ENCODE measurements around the gene RBP5.

Gene RBP5

GRCh38 chr12:7129872-7130691, 1.4 kb upstream of the RBP5 start, which contains the start of gene CLSTN3 (continued):
- TF ChIP-seq ZBTB17 (tag by site-specific recombination; IDR thresholded peaks at IDR 0.05) (peak; percentile 28; the same call in 1 of the 2 replicates), ZNF366 (tag by site-specific recombination; conservative IDR thresholded peaks at IDR 0.05) (peak; percentile 69), ZNF23 (tag by site-specific recombination; IDR thresholded peaks at IDR 0.05; ENCODE audit: borderline replicate concordance) (no peak), KLF17 (tag by site-specific recombination; IDR thresholded peaks at IDR 0.05) (peak; percentile 63), ZNF777 (tag by site-specific recombination; IDR thresholded peaks at IDR 0.05; ENCODE audit: borderline replicate concordance) (peak; percentile 30; the same call in 1 of the 2 replicates), ZBTB20 (tag by site-specific recombination; IDR thresholded peaks at IDR 0.05) (peak; percentile 60), ZBTB44 (tag by site-specific recombination; IDR thresholded peaks at IDR 0.05) (no peak), BCL11A (tag by site-specific recombination; IDR thresholded peaks at IDR 0.05; ENCODE audit: low read depth) (0 out of 2 replicates have a peak, but pooled peaks have one; percentile 31), ZBTB26 (tag by site-specific recombination; optimal IDR thresholded peaks at IDR 0.05) (peak; percentile 20), KLF7 (tag by site-specific recombination; IDR thresholded peaks at IDR 0.05; ENCODE audit: borderline replicate concordance) (peak; percentile 8; the same call in 1 of the 2 replicates), ZBTB21 (tag by site-specific recombination; IDR thresholded peaks at IDR 0.05) (peak; percentile 94), ZNF335 (tag by site-specific recombination; conservative IDR thresholded peaks at IDR 0.05) (peak; percentile 73), SP2 (tag by site-specific recombination; IDR thresholded peaks at IDR 0.05) (peak; percentile 91), EGR2 (tag by site-specific recombination; IDR thresholded peaks at IDR 0.05; ENCODE audit: low read depth) (peak; percentile 83), ZBTB7A (tag by site-specific recombination; IDR thresholded peaks at IDR 0.05; ENCODE audit: low read depth) (0 out of 2 replicates have a peak, but pooled peaks have one; percentile 73), ZFHX2 (tag by site-specific recombination; conservative IDR thresholded peaks at IDR 0.05) (peak; percentile 78), KLF8 (tag by site-specific recombination; IDR thresholded peaks at IDR 0.05) (peak; percentile 83), KLF9 (tag by site-specific recombination; IDR thresholded peaks at IDR 0.05; ENCODE audit: low read depth) (peak; percentile 89), SCRT1 (tag by site-specific recombination; IDR thresholded peaks at IDR 0.05; ENCODE audit: borderline replicate concordance) (peak; percentile 55; the same call in 1 of the 2 replicates), ZNF18 (tag by site-specific recombination; IDR thresholded peaks at IDR 0.05) (no peak), GLIS1 (tag by site-specific recombination; IDR thresholded peaks at IDR 0.05) (peak; percentile 83), ZBTB11 (tag by site-specific recombination; conservative IDR thresholded peaks at IDR 0.05; ENCODE audit: low read depth) (peak; percentile 35; the same call in 1 of the 2 replicates), ZNF311 (tag by site-specific recombination; IDR thresholded peaks at IDR 0.05; ENCODE audit: borderline replicate concordance) (no peak), ZNF654 (tag by site-specific recombination; IDR thresholded peaks at IDR 0.05; ENCODE audit: low read depth) (no peak), INSM2 (tag by site-specific recombination; IDR thresholded peaks at IDR 0.05) (no peak), ZSCAN5A (tag by site-specific recombination; IDR thresholded peaks at IDR 0.05) (no peak; the same call in 1 of the 2 replicates)
